Ascending aorta (tissue), 2 donors: ENCODE results near the gene ADCY9. TPM values are rescaled to one million over a fixed set of nuclear protein-coding genes. Genes with fewer than 3 reads are reported as not detected.
"Not testable (repeated sequence)": the region's sequence is repeated elsewhere in the genome, so short reads cannot be mapped to it uniquely, and the experiment has no call there.

Experiments used
- DNase-seq, 2 donors: peaks; one replicate each; pipeline ENCODE4 v3.0.0-alpha.2; 2019; ENCODE audit warnings: low spot score in 2 of 2
- H3K27ac ChIP-seq, 2 donors: fragments of 200-600 bp; sonication (generic); one replicate each; pipeline ENCODE4 v1.5.1; 2016 to 2017; ENCODE audit warnings: mild to moderate bottlenecking in 1 of 2
- H3K27me3 ChIP-seq: fragments of 200-600 bp; sonication (generic); one replicate; pipeline ENCODE4 v1.5.1; 2017
- H3K36me3 ChIP-seq, 2 donors: fragments of 200-600 bp; sonication (generic); one replicate each; pipeline ENCODE4 v1.5.1; 2016
- H3K4me1 ChIP-seq, 2 donors: fragments of 200-600 bp; sonication (generic); one replicate each; pipeline ENCODE4 v1.5.1; 2016 to 2017; ENCODE audit warnings: mild to moderate bottlenecking in 1 of 2
- H3K4me3 ChIP-seq, 2 donors: fragments of 200-600 bp; sonication (generic); one replicate each; pipeline ENCODE4 v1.5.1; 2016 to 2017; ENCODE audit warnings: mild to moderate bottlenecking in 1 of 2
- H3K9me3 ChIP-seq, 2 donors: fragments of 200-600 bp; sonication (generic); one replicate each; pipeline ENCODE4 v1.5.1; 2016
- intact Hi-C: fragments of 100-400 bp; cut with DNase I; formaldehyde crosslinking; loops from one replicate; pipeline ENCODE4 v1.15.1; 2023
- total RNA-seq: library from RNA; depleted of rRNA; stranded (reverse); fragments of >200 nt; gene quantifications from one replicate; pipeline ENCODE4 v1.1.0, GENCODE V29; 2016
- TF ChIP-seq, protein P1 (sequence below), 3 experiments: fragments of 200-600 bp in 2 of 3; fragments of 450-650 bp in 1 of 3; sonication (generic) in 2 of 3; IDR thresholded peaks; one replicate each; pipeline ENCODE4 v1.5.1; 2016 to 2019; ENCODE audit warnings: antibody characterized with exemption in 3 of 3, mild to moderate bottlenecking in 1 of 3, moderate library complexity in 1 of 3

Gene ADCY9
- total RNA-seq, 1 donor from 2014 or later = 49.7 TPM

DNA sequence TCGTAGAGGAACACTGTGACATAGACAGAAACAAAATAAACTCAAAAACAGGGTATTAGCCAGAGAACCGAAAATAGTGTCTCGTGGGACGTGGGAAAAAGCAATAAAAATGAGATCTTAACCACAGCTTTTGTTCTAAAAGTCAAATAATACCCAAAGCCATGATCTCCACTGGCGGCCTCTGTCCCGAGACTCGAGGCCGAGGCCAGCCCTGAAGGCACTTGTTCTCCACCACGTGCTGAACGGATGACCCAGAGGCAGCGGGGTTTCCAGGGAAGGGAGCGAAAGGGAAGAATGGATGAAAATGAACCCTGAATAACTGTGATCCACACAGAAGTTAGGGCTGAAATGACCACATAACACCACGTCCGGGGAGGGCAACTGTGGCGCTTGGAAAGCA lies 150.9 kb downstream of the ADCY9 start:
- no peak for DNase-seq
- H3K4me1 ChIP-seq = peaks cover 0 to 12% of the 10 kb centered on the region in 2 donors
- TF ChIP-seq, protein P1, sequence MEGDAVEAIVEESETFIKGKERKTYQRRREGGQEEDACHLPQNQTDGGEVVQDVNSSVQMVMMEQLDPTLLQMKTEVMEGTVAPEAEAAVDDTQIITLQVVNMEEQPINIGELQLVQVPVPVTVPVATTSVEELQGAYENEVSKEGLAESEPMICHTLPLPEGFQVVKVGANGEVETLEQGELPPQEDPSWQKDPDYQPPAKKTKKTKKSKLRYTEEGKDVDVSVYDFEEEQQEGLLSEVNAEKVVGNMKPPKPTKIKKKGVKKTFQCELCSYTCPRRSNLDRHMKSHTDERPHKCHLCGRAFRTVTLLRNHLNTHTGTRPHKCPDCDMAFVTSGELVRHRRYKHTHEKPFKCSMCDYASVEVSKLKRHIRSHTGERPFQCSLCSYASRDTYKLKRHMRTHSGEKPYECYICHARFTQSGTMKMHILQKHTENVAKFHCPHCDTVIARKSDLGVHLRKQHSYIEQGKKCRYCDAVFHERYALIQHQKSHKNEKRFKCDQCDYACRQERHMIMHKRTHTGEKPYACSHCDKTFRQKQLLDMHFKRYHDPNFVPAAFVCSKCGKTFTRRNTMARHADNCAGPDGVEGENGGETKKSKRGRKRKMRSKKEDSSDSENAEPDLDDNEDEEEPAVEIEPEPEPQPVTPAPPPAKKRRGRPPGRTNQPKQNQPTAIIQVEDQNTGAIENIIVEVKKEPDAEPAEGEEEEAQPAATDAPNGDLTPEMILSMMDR (IDR thresholded peaks at IDR 0.05) = no peak
- H3K27me3 ChIP-seq = no peaks in the 10 kb centered on the region
- H3K4me3 ChIP-seq = no peak overlapping the region
- H3K27ac ChIP-seq = peak overlapping the region in 1 of 2 donors; percentile 6
- H3K36me3 ChIP-seq = peaks cover 9 to 15% of the 10 kb centered on the region in 2 donors
- no peaks in the 10 kb centered on the region for H3K9me3 ChIP-seq
- intact Hi-C loops = no loop called here

DNA sequence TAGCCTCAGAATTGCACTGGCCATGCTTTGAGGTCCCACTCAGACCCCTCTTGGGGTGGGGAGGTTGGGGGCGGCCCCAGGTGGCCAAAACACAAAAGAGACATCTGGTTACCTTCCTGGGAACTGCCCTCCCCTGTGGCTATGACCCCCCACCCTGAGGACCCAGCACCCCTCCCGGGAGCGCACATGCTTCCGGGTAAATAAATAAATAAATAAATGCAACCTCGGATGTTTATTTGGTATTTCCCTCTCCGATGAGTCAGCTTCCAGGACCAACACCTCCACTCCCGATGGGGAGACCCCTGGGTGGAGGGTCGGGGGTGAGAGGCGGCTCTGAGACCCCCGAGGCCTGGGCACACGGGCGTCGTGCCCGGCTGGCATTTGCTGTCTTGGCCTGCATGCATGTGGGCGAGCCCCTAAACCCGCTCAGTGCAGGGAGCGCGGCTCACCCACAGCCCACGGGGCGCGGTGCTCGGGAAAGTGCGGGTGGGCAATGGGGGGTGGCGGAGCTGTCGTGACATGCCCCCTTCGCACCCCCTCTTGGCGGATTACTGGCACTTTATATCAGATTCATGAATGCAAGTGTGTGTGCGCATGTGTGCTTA lies 151.5 kb downstream of the ADCY9 start:
- intact Hi-C loops = no loop called here
- TF ChIP-seq, protein P1 (IDR thresholded peaks at IDR 0.05) = no peak
- no peak for DNase-seq
- Histone ChIP-seq H3K36me3 (peaks cover 9 to 15% of the 10 kb centered on the region in 2 donors), H3K4me1 (peaks cover 0 to 17% of the 10 kb centered on the region in 2 donors), H3K4me3 (peak overlapping the region in 1 of 2 donors; percentile 3), H3K27ac (peak overlapping the region; percentile 35 to 39), H3K27me3 (no peaks in the 10 kb centered on the region), H3K9me3 (no peaks in the 10 kb centered on the region)

DNA sequence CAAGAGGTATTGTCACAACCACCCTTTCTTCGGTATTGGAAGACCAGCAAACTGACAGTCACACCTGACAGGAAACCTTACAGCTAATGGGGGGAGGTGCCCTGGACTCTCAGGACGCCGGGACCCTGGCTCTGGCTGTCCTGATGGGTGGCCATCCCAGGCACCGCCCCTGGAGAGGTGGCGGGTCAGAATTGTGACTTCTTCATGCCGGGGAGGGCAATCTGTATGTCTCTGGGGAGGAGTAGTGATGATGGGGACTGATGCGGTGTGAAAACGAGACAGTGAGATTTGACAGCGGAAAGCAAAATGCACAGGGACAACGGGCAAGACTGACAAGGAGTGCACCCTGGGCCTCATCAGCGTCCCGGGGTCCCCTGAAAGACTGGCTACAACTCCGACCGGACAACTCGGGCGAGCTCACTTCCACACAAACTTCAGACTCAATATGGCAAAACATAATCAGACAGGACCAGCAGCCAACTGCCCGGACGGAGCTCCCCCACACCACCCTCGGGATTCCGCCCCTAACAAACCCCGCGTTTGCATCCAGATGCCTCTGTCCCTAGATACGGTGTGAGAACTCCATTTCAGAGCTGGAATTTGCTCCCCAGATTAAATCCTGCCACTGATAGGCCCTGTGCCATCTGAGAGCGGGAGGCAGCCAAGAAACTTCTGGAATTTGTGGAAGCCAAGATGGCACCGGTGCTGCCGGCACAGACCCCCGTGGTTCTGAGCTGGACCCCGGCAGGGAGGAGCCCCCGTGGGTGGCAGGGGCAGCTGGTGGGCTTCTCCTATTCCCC lies 152.2 kb downstream of the ADCY9 start:
- intact Hi-C loops = no loop called here
- H3K4me1 ChIP-seq = peaks cover 0 to 21% of the 10 kb centered on the region in 2 donors
- H3K4me3 ChIP-seq = peak overlapping the region in 1 of 2 donors; percentile 3
- no peaks in the 10 kb centered on the region for H3K9me3 ChIP-seq
- peak overlapping the region; percentile 35 to 39 for H3K27ac ChIP-seq
- no peaks in the 10 kb centered on the region for H3K27me3 ChIP-seq
- DNase-seq = no peak
- H3K36me3 ChIP-seq = peaks cover 9 to 15% of the 10 kb centered on the region in 2 donors
- TF ChIP-seq, protein P1 (IDR thresholded peaks at IDR 0.05) = no peak

DNA sequence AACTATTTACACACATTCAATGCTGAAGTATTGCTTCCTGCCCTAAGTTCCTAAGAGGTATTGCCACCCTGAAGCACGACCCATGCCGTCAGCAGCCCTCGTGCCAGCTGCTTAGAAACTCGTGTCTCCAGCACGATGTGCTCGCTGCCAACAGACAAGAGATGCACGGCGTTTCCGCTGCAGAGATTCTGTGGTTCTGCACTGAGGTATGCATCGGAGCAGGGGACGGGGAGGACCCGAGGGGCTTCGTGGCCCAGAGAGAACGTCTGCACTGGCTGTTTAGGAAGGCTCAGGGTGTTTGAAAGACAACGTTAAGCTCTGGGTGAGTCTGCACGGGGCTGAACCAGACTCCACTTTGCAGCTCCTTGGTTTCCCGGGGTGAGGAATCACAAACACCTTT lies 153.0 kb downstream of the ADCY9 start:
- TF ChIP-seq, protein P1 (IDR thresholded peaks at IDR 0.05) = no peak
- no peak for DNase-seq
- intact Hi-C loops = no loop called here
- peaks cover 9 to 15% of the 10 kb centered on the region in 2 donors for H3K36me3 ChIP-seq
- H3K4me3 ChIP-seq = no peak overlapping the region
- H3K9me3 ChIP-seq = no peaks in the 10 kb centered on the region
- no peak overlapping the region for H3K27ac ChIP-seq
- peaks cover 0 to 14% of the 10 kb centered on the region in 2 donors for H3K4me1 ChIP-seq
- no peaks in the 10 kb centered on the region for H3K27me3 ChIP-seq

DNA sequence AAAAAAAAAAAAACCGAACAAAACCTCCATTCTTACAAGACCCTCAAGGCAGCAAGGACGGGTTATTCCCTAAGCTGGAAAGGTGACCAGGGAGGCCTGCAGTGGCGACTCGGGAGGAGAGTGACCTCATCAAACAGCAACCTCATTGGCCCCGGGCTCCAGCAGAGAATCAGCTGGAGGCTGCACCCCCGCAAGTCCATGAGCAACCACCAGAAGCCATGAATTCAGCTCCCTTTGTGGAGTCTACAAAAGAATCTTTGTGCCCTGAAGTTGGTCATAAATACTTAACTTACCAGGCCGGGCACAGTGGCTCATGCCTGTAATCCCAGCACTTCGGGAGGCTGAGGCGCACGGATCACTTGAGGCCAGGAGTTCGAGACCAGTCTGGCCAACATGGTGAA lies 154.8 kb downstream of the ADCY9 start:
- Histone ChIP-seq H3K9me3 (no peaks in the 10 kb centered on the region), H3K4me1 (peaks cover 0 to 14% of the 10 kb centered on the region in 2 donors), H3K27ac (peak overlapping the region; percentile 64 to 71), H3K4me3 (peak overlapping the region; percentile 41 to 59), H3K36me3 (peaks cover 6 to 12% of the 10 kb centered on the region in 2 donors), H3K27me3 (no peaks in the 10 kb centered on the region)
- TF ChIP-seq, protein P1 (IDR thresholded peaks at IDR 0.05) = no peak
- no peak for DNase-seq
- intact Hi-C loops = no loop called here

DNA sequence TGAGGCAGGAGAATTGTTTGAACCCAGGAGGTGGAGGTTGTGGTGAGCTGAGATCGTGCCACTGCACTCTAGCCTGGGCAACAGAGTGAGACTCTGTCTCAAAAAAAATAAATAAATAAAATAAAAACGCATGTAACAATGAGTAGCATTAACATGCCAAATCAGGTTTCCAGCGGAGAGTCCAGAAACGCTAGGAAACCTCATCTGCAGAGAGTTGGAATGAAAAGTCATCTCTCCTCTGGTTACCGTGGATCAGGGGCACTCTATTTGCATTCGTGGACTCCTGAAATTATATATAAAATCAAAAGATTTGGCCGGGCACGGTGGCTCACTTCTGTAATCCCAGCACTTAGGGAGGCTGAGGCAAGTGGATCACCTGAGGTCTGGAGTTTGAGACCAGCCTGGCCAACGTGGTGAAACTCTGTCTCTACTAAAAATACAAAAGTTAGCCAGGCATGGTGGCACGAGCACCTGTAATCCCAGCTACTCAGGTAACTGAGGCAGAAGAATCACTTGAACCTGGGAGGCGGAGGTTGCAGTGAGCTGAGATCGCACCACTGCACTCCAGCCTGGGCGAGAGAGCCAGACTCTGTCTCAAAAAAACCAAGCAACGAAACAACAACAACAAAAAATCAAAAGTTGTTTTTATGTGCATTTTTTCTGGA lies 156.2 kb downstream of the ADCY9 start:
- H3K27me3 ChIP-seq, DNase-seq, H3K36me3 ChIP-seq, H3K9me3 ChIP-seq, intact Hi-C loops: not testable (repeated sequence)
- peaks cover 0 to 14% of the 10 kb centered on the region in 2 donors for H3K4me1 ChIP-seq
- H3K4me3 ChIP-seq = peak overlapping the region; percentile 41 to 59
- H3K27ac ChIP-seq = peak overlapping the region; percentile 64 to 71
